RKO (cell line): ENCODE measurements around the gene KLHL25.

Experiments
- DNase-seq: peaks from one replicate; pipeline ENCODE4 v3.0.0-alpha.2; 2016; ENCODE audit warnings: low spot score

Gene KLHL25

DNA sequence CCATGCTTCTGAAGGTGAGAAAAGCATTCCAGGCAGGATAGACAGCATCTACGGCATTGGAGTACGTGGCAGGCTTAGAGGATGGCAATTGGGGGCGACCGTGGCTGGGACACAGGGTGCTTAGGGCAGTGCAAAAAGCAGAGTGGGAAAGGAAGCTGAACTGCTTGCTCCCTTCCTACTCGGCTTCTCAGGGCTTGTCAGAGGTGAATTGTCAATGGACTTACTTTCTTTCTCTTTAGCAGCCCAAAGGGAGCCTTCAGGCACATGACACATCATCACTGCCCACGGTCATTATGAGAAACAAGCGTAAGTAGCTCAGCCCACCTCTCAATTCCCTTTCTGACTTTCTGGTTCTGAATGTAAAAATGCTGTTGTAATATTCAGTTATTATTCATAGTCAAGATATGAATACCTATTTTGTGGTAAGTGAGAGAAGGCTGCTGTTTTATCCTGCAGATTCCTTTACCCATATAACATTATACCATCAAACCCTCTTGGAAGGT lies 84.3 kb downstream of the KLHL25 start:
- no peak for DNase-seq
